ENCODE data around the gene ACSF3.
"Not testable (repeated sequence)": the region's sequence is repeated elsewhere in the genome, so short reads cannot be mapped to it uniquely, and the experiment has no call there.

ACSF3 gene

GRCh38 chr16:89056592-89056991, 37.1 kb upstream of the ACSF3 start:
- no peak for DNase-seq

GRCh38 chr16:89057738-89058137, 35.9 kb upstream of the ACSF3 start:
- no peak for DNase-seq

GRCh38 chr16:89058812-89059211, 34.8 kb upstream of the ACSF3 start:
- no peak for DNase-seq

GRCh38 chr16:89060207-89060794, 33.4 kb upstream of the ACSF3 start:
- DNase-seq, result no peak

- DNase-seq, result no peak
Measured at GRCh38 chr16:89061086-89061485, 32.6 kb upstream of the ACSF3 start.

- no peak for DNase-seq
Measured at GRCh38 chr16:89061590-89062380, 31.9 kb upstream of the ACSF3 start.

GRCh38 chr16:89062389-89063345, 31.0 kb upstream of the ACSF3 start:
- DNase-seq, result no peak

GRCh38 chr16:89063768-89064320, 29.8 kb upstream of the ACSF3 start:
- no peak for DNase-seq

- no peak for DNase-seq
Measured at GRCh38 chr16:89064606-89065457, 28.8 kb upstream of the ACSF3 start.

GRCh38 chr16:89065458-89065822, 28.2 kb upstream of the ACSF3 start:
- DNase-seq, result no peak

- no peak for DNase-seq
Measured at GRCh38 chr16:89066721-89067120, 26.9 kb upstream of the ACSF3 start.

- DNase-seq, result peak; percentile 28
Measured at GRCh38 chr16:89067677-89068443, 25.8 kb upstream of the ACSF3 start.

GRCh38 chr16:89068814-89069616, 24.6 kb upstream of the ACSF3 start:
- DNase-seq, result not testable (repeated sequence)

GRCh38 chr16:89069920-89070319, 23.7 kb upstream of the ACSF3 start:
- no peak for DNase-seq

GRCh38 chr16:89070590-89070989, 23.1 kb upstream of the ACSF3 start:
- no peak for DNase-seq

GRCh38 chr16:89071686-89072547, 21.7 kb upstream of the ACSF3 start:
- DNase-seq, result no peak

- no peak for DNase-seq
Measured at GRCh38 chr16:89072548-89073130, 21.0 kb upstream of the ACSF3 start.

GRCh38 chr16:89073346-89074071, 20.1 kb upstream of the ACSF3 start:
- no peak for DNase-seq
